GM18868 (cell line): ENCODE data around the gene UBA1.

Experiments
- ATAC-seq: cut with Tn5 transposase; IDR thresholded peaks from one replicate; pipeline ENCODE4 v1.9.1; 2021; ENCODE audit warnings: mild to moderate bottlenecking, moderate library complexity; ENCODE audit not compliant: unreplicated experiment

UBA1 gene

GRCh38 chrX:47193475-47194193 is at the start of gene UBA1:
TSS of gene UBA1 (plus strand) at chrX:47193829. CDS start at chrX:47198803, 4,974 bp downstream.
- peak; percentile 69 for ATAC-seq

GRCh38 chrX:47143894-47144625 is 49.6 kb upstream of the UBA1 start:
- ATAC-seq: peak; percentile 12

- ATAC-seq: peak; percentile 91
These were observed 48.8 kb upstream of the UBA1 start, which contains the start of the genes NDUFB11 and RBM10 for GRCh38 chrX:47144626-47145394. TSS of gene NDUFB11 (minus strand) at chrX:47144702. CDS start at chrX:47144679, 23 bp downstream. TSS of gene RBM10 (plus strand) at chrX:47145221. CDS start at chrX:47147482, 2,261 bp downstream.

GRCh38 chrX:47145395-47146120 is 48.1 kb upstream of the UBA1 start:
- ATAC-seq: peak; percentile 17

- no peak for ATAC-seq
These were observed 47.3 kb upstream of the UBA1 start for GRCh38 chrX:47146121-47146935.

GRCh38 chrX:47146936-47147859 is 46.4 kb upstream of the UBA1 start:
- ATAC-seq: no peak

- ATAC-seq: no peak
These were observed 44.7 kb upstream of the UBA1 start for GRCh38 chrX:47148946-47149345.

- ATAC-seq: no peak
These were observed 42.2 kb upstream of the UBA1 start for GRCh38 chrX:47151435-47151834.

GRCh38 chrX:47156611-47157520 is 36.8 kb upstream of the UBA1 start:
- no peak for ATAC-seq

DNA sequence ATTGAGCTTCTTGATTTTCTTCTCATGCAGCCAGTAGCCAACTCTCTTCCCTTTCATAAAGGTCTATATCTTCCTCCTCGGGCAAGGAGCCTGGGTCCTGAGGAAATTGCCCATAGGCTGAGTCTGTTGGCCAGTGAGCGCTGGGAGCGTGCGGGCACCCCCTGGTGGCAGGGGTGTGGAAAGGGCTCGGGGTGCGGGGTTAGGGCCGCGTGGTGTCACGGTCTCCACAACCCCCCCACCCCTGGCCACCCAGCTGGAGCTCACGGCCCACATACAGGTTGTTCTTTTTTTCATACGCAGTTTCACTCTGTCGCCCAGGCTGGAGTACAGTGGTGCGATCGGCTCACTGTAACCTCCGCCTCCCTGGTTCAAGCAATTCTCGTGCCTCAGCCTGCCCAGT is 35.5 kb upstream of the UBA1 start:
- ATAC-seq: no peak

- ATAC-seq: no peak
These were observed 34.8 kb upstream of the UBA1 start for GRCh38 chrX:47158781-47159180.

DNA sequence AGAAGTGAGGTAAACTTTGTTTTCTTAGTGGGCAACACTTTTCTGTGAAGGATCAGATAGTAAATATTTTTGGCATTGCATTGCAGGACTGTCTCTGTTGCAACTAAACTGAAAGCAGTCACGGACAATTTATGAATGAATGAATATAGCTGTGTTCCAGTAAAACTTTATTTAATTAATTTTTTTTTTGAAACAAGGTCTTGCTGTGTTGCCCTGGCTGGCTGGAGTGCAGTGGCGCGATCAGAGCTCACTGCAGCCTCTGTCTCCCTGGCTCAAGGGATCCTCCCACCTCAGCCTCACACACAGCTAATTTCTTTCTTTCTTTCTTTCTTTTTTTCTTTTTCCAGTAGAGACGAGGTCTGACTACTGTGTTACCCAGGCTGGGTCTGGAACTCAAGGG is 32.8 kb upstream of the UBA1 start:
- no peak for ATAC-seq

DNA sequence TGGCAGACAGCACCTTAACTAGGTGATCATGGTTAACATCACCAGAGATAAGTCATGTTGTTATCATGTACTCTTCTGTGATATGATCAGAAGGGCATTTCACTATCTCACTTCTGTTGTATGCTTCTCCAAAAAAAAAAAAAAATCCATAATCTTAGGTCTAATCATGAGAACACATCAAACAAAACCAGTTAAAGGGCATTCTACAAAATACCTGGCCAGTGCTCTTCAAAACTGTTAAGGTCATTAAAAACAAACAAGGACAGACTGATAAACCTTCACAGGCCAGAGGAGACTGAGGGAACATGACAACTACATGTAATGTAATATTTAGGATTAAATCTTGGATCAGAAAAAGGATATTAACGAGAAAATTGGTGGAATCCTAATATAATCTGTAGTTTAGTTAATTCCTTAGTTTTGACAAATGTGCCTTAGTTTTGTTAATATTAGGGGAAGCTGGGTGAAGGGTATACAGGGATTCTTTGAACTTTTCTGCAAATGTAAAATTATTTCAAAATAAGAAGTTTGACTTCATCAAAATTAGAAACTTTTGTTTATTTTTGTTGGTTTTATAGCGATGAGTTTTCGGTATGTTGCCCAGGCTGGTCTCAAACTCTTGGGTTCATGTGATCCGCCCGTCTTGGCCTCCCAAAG is 30.6 kb upstream of the UBA1 start:
- no peak for ATAC-seq

- no peak for ATAC-seq
These were observed 29.2 kb upstream of the UBA1 start for GRCh38 chrX:47164420-47164819.

DNA sequence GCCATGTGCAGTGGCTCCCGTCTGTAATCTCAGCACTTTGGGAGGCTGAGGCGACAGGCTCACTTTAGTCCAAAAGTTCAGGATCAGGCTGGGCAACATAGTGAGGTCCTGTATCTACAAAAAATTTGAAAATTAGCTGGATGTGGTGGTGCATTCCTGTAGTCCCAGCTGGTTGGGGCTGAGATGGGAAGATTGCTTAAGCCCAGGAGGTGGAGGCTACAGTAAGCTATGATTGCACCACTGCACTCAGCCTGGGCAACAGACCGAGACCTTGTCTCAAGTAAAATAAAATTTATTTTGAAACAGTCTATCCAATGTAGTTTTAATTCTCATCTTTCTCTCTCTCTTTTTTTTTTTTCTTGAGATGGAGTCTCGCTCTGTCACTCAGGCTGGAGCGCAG is 27.5 kb upstream of the UBA1 start:
- ATAC-seq: no peak

- ATAC-seq: no peak
These were observed 25.0 kb upstream of the UBA1 start for GRCh38 chrX:47168495-47169073.

DNA sequence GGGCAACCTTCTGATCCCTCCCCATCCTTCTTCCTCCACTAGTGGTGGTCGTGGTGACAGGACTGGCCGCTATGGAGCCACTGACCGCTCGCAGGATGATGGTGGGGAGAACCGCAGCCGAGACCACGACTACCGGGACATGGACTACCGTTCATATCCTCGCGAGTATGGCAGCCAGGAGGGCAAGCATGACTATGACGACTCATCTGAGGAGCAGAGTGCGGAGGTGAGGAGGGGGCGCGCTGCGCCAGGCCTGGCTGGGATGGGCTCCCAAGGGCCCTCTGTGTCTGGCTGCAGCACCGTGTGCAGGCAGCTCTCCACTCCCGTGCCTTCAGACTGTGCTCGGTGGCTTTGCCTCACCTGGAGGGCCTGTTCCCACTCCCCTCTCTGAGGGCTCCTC is 24.4 kb upstream of the UBA1 start:
- no peak for ATAC-seq
